K562 (cell line): ENCODE results near the gene KIF4B. TPM values are rescaled to one million over a fixed set of nuclear protein-coding genes. Genes with fewer than 3 reads are reported as not detected.
"Not testable (repeated sequence)": the region's sequence is repeated elsewhere in the genome, so short reads cannot be mapped to it uniquely, and the experiment has no call there.

Experiments used
- ATAC-seq: fragments of 200-7000 bp; cut with Tn5 transposase; 3 replicates; pipeline ENCODE4 v1.9.1; 2020; ENCODE audit warnings: moderate library complexity
- BruUV-seq: library from RNA; stranded (reverse); fragments of 400-500 nt; replicated peaks from 2 replicates; lab custom pipeline; 2021; lab: Mats Ljungman, UMichigan
- CTCF ChIA-PET: fragments of 300-600 bp; formaldehyde crosslinking; extraction: SDS; loops from one replicate; lab custom pipeline; 2021; ENCODE audit warnings: low intra/inter-chr PET ratio; lab: Yijun Ruan, JAX
- POLR2A ChIA-PET: fragments of 300-600, 350-650 bp; sonication (Branson Sonifier 250); formaldehyde crosslinking; extraction: SDS; loops from one replicate; lab custom pipeline; 2021; ENCODE audit warnings: antibody characterized with exemption, inconsistent platforms; lab: Yijun Ruan, JAX
- DNase-seq, 4 experiments: peaks; one replicate each; pipeline versions ENCODE4 v3.0.0 to v3.0.0-alpha.2; 2011 to 2018; ENCODE audit warnings: low spot score in 3 of 4, mixed read lengths in 3 of 4; ENCODE audit errors: extremely low read depth in 1 of 4
- FAIRE-seq: peaks from 2 replicates; lab custom pipeline; 2011; peaks lifted over from hg19 to GRCh38; lab: Jason Lieb, UNC
- H2AFZ ChIP-seq: 2 replicates; pipeline ENCODE4 v1.6.0; 2011; ENCODE audit warnings: low read depth, low read length, control low read depth, inconsistent platforms
- H3K27ac ChIP-seq: fragments of 200-600 bp; 3 replicates; pipeline ENCODE4 v1.8.0; 2011; ENCODE audit warnings: low read depth, mild to moderate bottlenecking, control low read depth, inconsistent platforms, low read length, moderate library complexity, mixed read lengths; ENCODE audit errors: extremely low read depth
- H3K27me3 ChIP-seq, 2 experiments: fragments of 300-600 bp in 1 of 2; 2 replicates in 1 of 2; 3 replicates in 1 of 2; pipeline versions ENCODE4 v1.6.0 to v1.8.0; 2011; ENCODE audit warnings: inconsistent platforms in 2 of 2, low read length in 2 of 2, mild to moderate bottlenecking in 1 of 2, mixed read lengths in 1 of 2, moderate library complexity in 1 of 2; ENCODE audit not compliant: control insufficient read depth in 2 of 2, insufficient read depth in 2 of 2
- H3K36me3 ChIP-seq: fragments of 300-600 bp; 3 replicates; pipeline ENCODE4 v1.8.0; 2011; ENCODE audit warnings: mild to moderate bottlenecking, low read length, inconsistent platforms; ENCODE audit not compliant: control insufficient read depth, insufficient read depth
- H3K4me1 ChIP-seq, 2 experiments: fragments of 200-600 bp in 1 of 2; replicated peaks in 1 of 2; 2 replicates in 1 of 2; 3 replicates in 1 of 2; pipeline versions ENCODE4 v1.5.1 to v1.8.0; 2011; ENCODE audit warnings: inconsistent platforms in 2 of 2, low read length in 2 of 2, mild to moderate bottlenecking in 1 of 2, mixed read lengths in 1 of 2, moderate library complexity in 1 of 2; ENCODE audit not compliant: control insufficient read depth in 2 of 2, insufficient read depth in 2 of 2
- H3K4me2 ChIP-seq: 2 replicates; pipeline ENCODE4 v1.6.1; 2011; ENCODE audit warnings: low read length, control low read depth, inconsistent platforms, mixed read lengths; ENCODE audit not compliant: insufficient read depth
- H3K4me3 ChIP-seq: fragments of 200-600 bp; sonication (generic), shearing (Covaris generic); 2 replicates; pipeline ENCODE4 v1.5.1; 2016; ENCODE audit warnings: control low read depth, inconsistent platforms
- H3K79me2 ChIP-seq: fragments of 200-600 bp; 3 replicates; pipeline ENCODE4 v1.8.0; 2011; ENCODE audit warnings: low read length, inconsistent platforms; ENCODE audit not compliant: control insufficient read depth, insufficient read depth
- H3K9ac ChIP-seq, 2 experiments: 2 replicates each; pipeline versions ENCODE4 v1.6.0 to v1.6.1; 2011; ENCODE audit warnings: low read depth in 2 of 2, low read length in 2 of 2, control low read depth in 1 of 2, inconsistent platforms in 1 of 2, mild to moderate bottlenecking in 1 of 2, mixed read lengths in 1 of 2; ENCODE audit not compliant: insufficient read depth in 1 of 2
- H3K9me1 ChIP-seq: one replicate; pipeline ENCODE4 v1.6.0; 2011; ENCODE audit warnings: inconsistent platforms, mild to moderate bottlenecking, low read length, moderate library complexity; ENCODE audit not compliant: control insufficient read depth, insufficient read depth
- H3K9me3 ChIP-seq: replicated peaks from 2 replicates; pipeline ENCODE4 v1.5.1; 2011; ENCODE audit warnings: low read depth, low read length, inconsistent platforms; ENCODE audit not compliant: control insufficient read depth, insufficient read depth
- H4K20me1 ChIP-seq: replicated peaks from 2 replicates; pipeline ENCODE4 v1.6.1; 2011; ENCODE audit warnings: low read length, inconsistent platforms, mixed read lengths; ENCODE audit not compliant: control insufficient read depth, insufficient read depth
- BCOR ChIP-seq: fragments of 450-650 bp; IDR thresholded peaks from 2 replicates; pipeline ENCODE4 v1.6.1; 2016
- COPS2 ChIP-seq: fragments of 450-650 bp; conservative IDR thresholded peaks from 2 replicates; pipeline ENCODE4 v1.6.1; 2016; ENCODE audit warnings: mild to moderate bottlenecking, moderate library complexity
- KDM2B ChIP-seq: fragments of 250-450 bp; sonication (Bioruptor Pico); IDR thresholded peaks from 2 replicates; pipeline ENCODE4 v1.8.0; 2021; ENCODE audit warnings: mild to moderate bottlenecking, moderate library complexity
- SMC3 ChIP-seq: conservative IDR thresholded peaks from 2 replicates; pipeline ENCODE4 v1.6.1; 2011; ENCODE audit warnings: low read depth, low read length, improper control_type of control experiment; ENCODE audit not compliant: insufficient read depth
- SNAPC5 ChIP-seq: fragments of 250-450 bp; sonication (Bioruptor Pico); IDR thresholded peaks from 2 replicates; pipeline ENCODE4 v1.8.0; 2021; ENCODE audit warnings: moderate library complexity, mild to moderate bottlenecking, inconsistent platforms
- ZNF146 ChIP-seq: IDR thresholded peaks from one replicate; pipeline ENCODE4 v1.6.1; 2018; ENCODE audit warnings: missing compliant biosample characterization; ENCODE audit not compliant: unreplicated experiment
- WGBS: fragments of 100-300 bp; shearing (Covaris generic); methylation state at CpG from one replicate; pipeline ENCODE4 v1.1.6; 2016; ENCODE audit warnings: low coverage, mixed read lengths; ENCODE audit not compliant: insufficient coverage; ENCODE audit errors: missing lambda C conversion rate; 5-methylcytosine and 5-hydroxymethylcytosine counted together
- in situ Hi-C: fragments of 300-500 bp; cut with MboI; formaldehyde crosslinking; loops from 4 replicates; pipeline ENCODE4 v1.15.0; 2018; ENCODE audit warnings: inconsistent platforms, mixed read lengths
- intact Hi-C: fragments of 100-400 bp; cut with micrococcal nuclease; formaldehyde crosslinking; loops from 2 replicates; pipeline ENCODE4 v1.14.2; 2022
- polyA plus RNA-seq, 8 experiments: library from polyadenylated mRNA; depleted of rRNA in 4 of 8; stranded (reverse) in 5 of 8; unstranded in 3 of 8; fragments of >200 nt; fragmentation: Nextera tagmentation in 2 of 8; fragmentation: Illumina TruSeq in 1 of 8; extraction: Ambion mirVana in 2 of 8; extraction: Trizol in 1 of 8; gene quantifications; 2 replicates each; pipeline versions ENCODE4 v1.2.1 to v1.2.3, GENCODE V29; 2011 to 2014; ENCODE audit warnings: inconsistent platforms in 1 of 8, missing spikeins in 1 of 8
- total RNA-seq, 7 experiments: library from RNA; depleted of rRNA in 6 of 7; stranded (reverse); fragments of >200 nt in 6 of 7; fragmentation: Illumina TruSeq in 2 of 7; extraction: Trizol in 2 of 7; gene quantifications; 2 replicates each; pipeline versions ENCODE4 v1.2.1 to v1.2.3, GENCODE V29; 2011 to 2021; ENCODE audit warnings: low replicate concordance in 1 of 7
- TF ChIP-seq, protein P1 (sequence below): IDR thresholded peaks from 3 replicates; pipeline ENCODE4 v1.6.1; 2011; ENCODE audit warnings: borderline replicate concordance, mild to moderate bottlenecking, moderate library complexity; ENCODE audit not compliant: insufficient read length; ENCODE audit errors: extremely low read depth

KIF4B gene
- total and polyA plus RNA-seq, 9 of the 15 experiments (the other 6 are each of a cell fraction or from before 2014, with no cell fraction given): 0.01 to 0.09 (median 0.07) TPM; not detected in 2

DNA sequence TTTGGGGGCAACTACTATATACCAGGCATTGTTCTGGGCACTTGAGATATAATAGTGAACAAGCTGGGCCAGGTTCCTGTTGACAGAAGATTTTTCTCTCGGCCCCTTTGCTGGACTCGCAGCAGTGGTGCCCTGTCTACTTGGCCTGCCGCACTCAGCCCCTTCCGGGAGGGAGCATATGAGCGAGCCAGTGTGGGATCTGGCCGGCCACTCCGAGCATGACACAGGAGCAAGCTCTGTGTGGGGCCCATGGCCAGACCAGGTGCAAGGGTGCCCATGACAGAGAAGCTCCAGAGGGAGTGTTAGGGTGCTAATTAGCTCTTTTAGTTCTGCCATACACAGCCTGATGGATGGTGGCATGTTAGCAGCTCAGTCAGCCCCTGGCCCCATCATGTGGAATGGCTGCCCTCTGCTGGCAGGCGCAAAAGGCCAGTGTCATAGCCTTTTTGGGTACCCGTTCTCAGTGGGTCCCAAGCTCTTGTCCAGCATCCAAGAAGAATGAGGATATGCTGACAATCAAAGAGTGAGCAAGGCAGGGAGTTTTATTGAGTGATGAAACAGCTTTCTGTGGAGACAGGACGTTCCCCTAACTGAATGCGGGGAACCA lies 9.3 kb upstream of the KIF4B start (continued):
- peak; percentile 51; the same call in 1 of the 2 replicates for TF ChIP-seq SMC3
- TF ChIP-seq, protein P1, sequence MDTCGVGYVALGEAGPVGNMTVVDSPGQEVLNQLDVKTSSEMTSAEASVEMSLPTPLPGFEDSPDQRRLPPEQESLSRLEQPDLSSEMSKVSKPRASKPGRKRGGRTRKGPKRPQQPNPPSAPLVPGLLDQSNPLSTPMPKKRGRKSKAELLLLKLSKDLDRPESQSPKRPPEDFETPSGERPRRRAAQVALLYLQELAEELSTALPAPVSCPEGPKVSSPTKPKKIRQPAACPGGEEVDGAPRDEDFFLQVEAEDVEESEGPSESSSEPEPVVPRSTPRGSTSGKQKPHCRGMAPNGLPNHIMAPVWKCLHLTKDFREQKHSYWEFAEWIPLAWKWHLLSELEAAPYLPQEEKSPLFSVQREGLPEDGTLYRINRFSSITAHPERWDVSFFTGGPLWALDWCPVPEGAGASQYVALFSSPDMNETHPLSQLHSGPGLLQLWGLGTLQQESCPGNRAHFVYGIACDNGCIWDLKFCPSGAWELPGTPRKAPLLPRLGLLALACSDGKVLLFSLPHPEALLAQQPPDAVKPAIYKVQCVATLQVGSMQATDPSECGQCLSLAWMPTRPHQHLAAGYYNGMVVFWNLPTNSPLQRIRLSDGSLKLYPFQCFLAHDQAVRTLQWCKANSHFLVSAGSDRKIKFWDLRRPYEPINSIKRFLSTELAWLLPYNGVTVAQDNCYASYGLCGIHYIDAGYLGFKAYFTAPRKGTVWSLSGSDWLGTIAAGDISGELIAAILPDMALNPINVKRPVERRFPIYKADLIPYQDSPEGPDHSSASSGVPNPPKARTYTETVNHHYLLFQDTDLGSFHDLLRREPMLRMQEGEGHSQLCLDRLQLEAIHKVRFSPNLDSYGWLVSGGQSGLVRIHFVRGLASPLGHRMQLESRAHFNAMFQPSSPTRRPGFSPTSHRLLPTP: no peak
- no peak for TF ChIP-seq SNAPC5 (CRISPR knock-in tag)
- TF ChIP-seq COPS2: no peak
- TF ChIP-seq KDM2B (CRISPR knock-in tag): no peak

DNA sequence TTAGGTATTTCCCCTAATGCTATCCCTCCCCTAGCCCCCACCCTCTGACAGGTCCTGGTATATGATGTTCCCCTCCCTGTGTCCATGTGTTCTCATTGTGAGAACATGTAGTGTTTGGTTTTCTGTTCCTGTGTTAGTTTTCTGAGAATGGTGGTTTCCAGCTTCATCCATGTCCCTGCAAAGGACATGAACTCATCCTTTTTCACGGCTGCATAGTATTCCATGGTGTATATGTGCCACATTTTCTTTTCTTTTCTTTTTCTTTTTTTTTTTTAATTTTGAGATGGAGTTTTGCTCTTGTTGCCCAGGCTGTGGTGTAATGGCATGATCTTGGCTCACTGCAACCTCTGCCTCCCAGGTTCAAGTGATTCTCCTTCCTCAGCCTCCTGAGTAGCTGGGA lies 7.3 kb upstream of the KIF4B start:
- CTCF ChIA-PET: not testable (repeated sequence)

More for the DNA sequence above, 7.3 kb upstream of the KIF4B start:
- intact Hi-C loops, H3K27ac ChIP-seq, in situ Hi-C loops, H3K4me2 ChIP-seq, ATAC-seq, H3K4me3 ChIP-seq, H3K79me2 ChIP-seq, DNase-seq, H3K4me1 ChIP-seq, H3K9me1 ChIP-seq, FAIRE-seq, H2AFZ ChIP-seq, H3K9me3 ChIP-seq, H3K9ac ChIP-seq, H4K20me1 ChIP-seq, BruUV-seq, H3K36me3 ChIP-seq, H3K27me3 ChIP-seq: not testable (repeated sequence)
- POLR2A ChIA-PET: interaction anchor here (1.9 kb wide), 1 partner anchor 9 kb away, joined by 6 read pairs; no protein-coding TSS in a partner anchor
- TF ChIP-seq ZNF146 (CRISPR knock-in tag) (peak; percentile 94), BCOR (peak; percentile 71)
- 13% methylated on average over 1 of the region's 1 CpG for WGBS
